Tibial nerve (tissue), 4 donors: ENCODE measurements around the gene DHRS7. TPM values are rescaled to one million over a fixed set of nuclear protein-coding genes. Genes with fewer than 3 reads are reported as not detected.

ENCODE experiments used
- DNase-seq, 2 donors: peaks; one replicate each; pipeline ENCODE4 v3.0.0-alpha.2; 2019; ENCODE audit warnings: low spot score in 2 of 2
- H3K27ac ChIP-seq, 4 donors: fragments of 200-600 bp; sonication (generic) in 3 of 4; one replicate each; pipeline ENCODE4 v1.5.1; 2017 to 2019; ENCODE audit warnings: mild to moderate bottlenecking in 1 of 4
- H3K27me3 ChIP-seq, 2 donors: fragments of 200-600 bp; sonication (generic) in 1 of 2; one replicate each; pipeline versions ENCODE4 v1.5.1 to v1.6.0; 2017 to 2019
- H3K36me3 ChIP-seq, 3 donors: fragments of 200-600 bp; sonication (generic); one replicate each; pipeline ENCODE4 v1.5.1; 2018 to 2019
- H3K4me1 ChIP-seq, 4 donors: fragments of 200-600 bp; sonication (generic) in 3 of 4; one replicate each; pipeline ENCODE4 v1.5.1; 2017 to 2019
- H3K4me3 ChIP-seq, 4 donors: fragments of 200-600 bp; sonication (generic) in 3 of 4; one replicate each; pipeline ENCODE4 v1.5.1; 2017 to 2019; ENCODE audit warnings: mild to moderate bottlenecking in 1 of 4, moderate library complexity in 1 of 4
- H3K9me3 ChIP-seq, 4 donors: fragments of 200-600 bp; sonication (generic) in 3 of 4; one replicate each; pipeline ENCODE4 v1.5.1; 2017 to 2019
- CTCF ChIP-seq, 5 experiments: fragments of 200-600 bp in 3 of 5; fragments of 450-650 bp in 2 of 5; sonication (generic) in 3 of 5; IDR thresholded peaks; one replicate each; pipeline ENCODE4 v1.5.1; 2016 to 2019; ENCODE audit warnings: antibody characterized with exemption in 5 of 5, mild to moderate bottlenecking in 3 of 5, moderate library complexity in 2 of 5
- EP300 ChIP-seq, 2 donors: sonication (generic); formaldehyde crosslinking; IDR thresholded peaks; one replicate each; pipeline ENCODE4 v1.6.1; 2017; ENCODE audit warnings: antibody characterized with exemption in 2 of 2, mild to moderate bottlenecking in 1 of 2
- POLR2A ChIP-seq, 2 donors: fragments of 450-650 bp; IDR thresholded peaks; one replicate each; pipeline ENCODE4 v1.6.1; 2017; ENCODE audit warnings: antibody characterized with exemption in 2 of 2, mild to moderate bottlenecking in 2 of 2, moderate library complexity in 2 of 2
- WGBS, 2 donors: methylation state at CpG; one replicate each; pipeline ENCODE4 v1.1.5; 2018; 5-methylcytosine and 5-hydroxymethylcytosine counted together
- total RNA-seq, 4 donors: library from RNA; depleted of rRNA; stranded (reverse); fragments of >200 nt; gene quantifications; one replicate each; pipeline ENCODE4 v1.1.0, GENCODE V29; 2016

The DHRS7 gene
- total RNA-seq, 4 donors from 2014 or later, result 77.1 to 126 (median 85.6) TPM

GRCh38 chr14:60211153-60211552 lies 46.0 kb upstream of the DHRS7 start:
- Histone ChIP-seq H3K27me3 (no peaks in the 10 kb centered on the region), H3K9me3 (no peaks in the 10 kb centered on the region), H3K27ac (no peak overlapping the region), H3K4me1 (no peaks in the 10 kb centered on the region), H3K4me3 (no peak overlapping the region), H3K36me3 (no peaks in the 10 kb centered on the region)
- no peak for TF ChIP-seq CTCF (IDR thresholded peaks at IDR 0.05)
- WGBS, 2 donors, result 78 to 81% methylated on average over 3 of the region's 3 CpGs
- no peak for DNase-seq

GRCh38 chr14:60210703-60211102 lies 45.5 kb upstream of the DHRS7 start:
- Histone ChIP-seq H3K4me3 (no peak overlapping the region), H3K9me3 (no peaks in the 10 kb centered on the region), H3K27me3 (no peaks in the 10 kb centered on the region), H3K4me1 (no peaks in the 10 kb centered on the region), H3K36me3 (no peaks in the 10 kb centered on the region), H3K27ac (no peak overlapping the region)
- TF ChIP-seq POLR2A (IDR thresholded peaks at IDR 0.05) (no peak), CTCF (IDR thresholded peaks at IDR 0.05) (no peak), EP300 (IDR thresholded peaks at IDR 0.05) (no peak)
- DNase-seq, result no peak
- WGBS, 2 donors, result 75 to 79% methylated on average over 1 of the region's 1 CpG

- no peak for TF ChIP-seq POLR2A (IDR thresholded peaks at IDR 0.05)
- TF ChIP-seq CTCF (IDR thresholded peaks at IDR 0.05), result no peak
- no peak for TF ChIP-seq EP300 (IDR thresholded peaks at IDR 0.05)
- no peak for DNase-seq
- Histone ChIP-seq H3K9me3 (no peaks in the 10 kb centered on the region), H3K27me3 (no peaks in the 10 kb centered on the region), H3K4me1 (peaks cover 0 to 6% (median 2%) of the 10 kb centered on the region in 4 donors), H3K36me3 (no peaks in the 10 kb centered on the region), H3K27ac (no peak overlapping the region), H3K4me3 (no peak overlapping the region)
- 87 to 90% methylated on average over 6 of the region's 6 CpGs for WGBS, 2 donors
These were observed 41.8 kb upstream of the DHRS7 start for GRCh38 chr14:60206837-60207533.

- Histone ChIP-seq H3K27ac (no peak overlapping the region), H3K4me3 (no peak overlapping the region), H3K36me3 (no peaks in the 10 kb centered on the region), H3K4me1 (peaks cover 0 to 6% (median 2%) of the 10 kb centered on the region in 4 donors), H3K27me3 (no peaks in the 10 kb centered on the region), H3K9me3 (no peaks in the 10 kb centered on the region)
- DNase-seq, result no peak
- TF ChIP-seq CTCF (IDR thresholded peaks at IDR 0.05), result no peak
- TF ChIP-seq POLR2A (IDR thresholded peaks at IDR 0.05), result no peak
- no peak for TF ChIP-seq EP300 (IDR thresholded peaks at IDR 0.05)
- 76 to 78% methylated on average over 7 of the region's 7 CpGs for WGBS, 2 donors
These were observed 41.1 kb upstream of the DHRS7 start for GRCh38 chr14:60206249-60206670.

- TF ChIP-seq EP300 (IDR thresholded peaks at IDR 0.05), result no peak
- no peak for TF ChIP-seq POLR2A (IDR thresholded peaks at IDR 0.05)
- TF ChIP-seq CTCF (IDR thresholded peaks at IDR 0.05), result no peak
- DNase-seq, result no peak
- Histone ChIP-seq H3K36me3 (no peaks in the 10 kb centered on the region), H3K4me3 (no peak overlapping the region), H3K4me1 (peaks cover 0 to 6% (median 2%) of the 10 kb centered on the region in 4 donors), H3K9me3 (peaks cover 0 to 4% (median 0%) of the 10 kb centered on the region in 4 donors), H3K27ac (no peak overlapping the region), H3K27me3 (no peaks in the 10 kb centered on the region)
- 50 to 57% methylated on average over 6 of the region's 6 CpGs for WGBS, 2 donors
These were observed 39.9 kb upstream of the DHRS7 start for GRCh38 chr14:60204843-60205774.
